DMS53 treated with DMSO at 0.1 percent for 48 hours (cell line): Measurements from ENCODE around the gene DACT2.
"Not testable (repeated sequence)": the region's sequence is repeated elsewhere in the genome, so short reads cannot be mapped to it uniquely, and the experiment has no call there.

Source experiments
- DNase-seq: peaks from one replicate; lab custom pipeline; 2025; ENCODE audit not compliant: unreplicated experiment; lab: John Stamatoyannopoulos, UW

DACT2 gene

GRCh38 chr6:168326294-168327261, 7.0 kb upstream of the DACT2 start:
- DNase-seq = no peak

- DNase-seq = no peak
Measured at GRCh38 chr6:168322966-168323365, 3.4 kb upstream of the DACT2 start.

- DNase-seq = no peak
Measured at GRCh38 chr6:168320634-168321033, 1.1 kb upstream of the DACT2 start.

GRCh38 chr6:168318579-168319278, 848 bp downstream of the DACT2 start:
- no peak for DNase-seq

GRCh38 chr6:168318090-168318489, 1.5 kb downstream of the DACT2 start:
- no peak for DNase-seq

GRCh38 chr6:168315596-168315995, 4.0 kb downstream of the DACT2 start:
- no peak for DNase-seq

- no peak for DNase-seq
Measured at GRCh38 chr6:168314948-168315347, 4.6 kb downstream of the DACT2 start.

GRCh38 chr6:168314021-168314420, 5.6 kb downstream of the DACT2 start:
- DNase-seq = no peak

- no peak for DNase-seq
Measured at GRCh38 chr6:168313431-168314011, 6.1 kb downstream of the DACT2 start.

GRCh38 chr6:168312125-168312507, 7.5 kb downstream of the DACT2 start:
- not testable (repeated sequence) for DNase-seq

- DNase-seq = no peak
Measured at GRCh38 chr6:168311410-168312124, 8.0 kb downstream of the DACT2 start.

- no peak for DNase-seq
Measured at GRCh38 chr6:168310945-168311344, 8.6 kb downstream of the DACT2 start.

GRCh38 chr6:168310403-168310802, 9.2 kb downstream of the DACT2 start:
- no peak for DNase-seq

- no peak for DNase-seq
Measured at GRCh38 chr6:168309997-168310396, 9.6 kb downstream of the DACT2 start.

- DNase-seq = no peak
Measured at GRCh38 chr6:168309183-168309582, 10.4 kb downstream of the DACT2 start.

- DNase-seq = no peak
Measured at GRCh38 chr6:168308390-168309144, 11.0 kb downstream of the DACT2 start.

- DNase-seq = no peak
Measured at GRCh38 chr6:168307695-168308021, 11.9 kb downstream of the DACT2 start.

GRCh38 chr6:168307015-168307694, 12.4 kb downstream of the DACT2 start:
- DNase-seq = no peak

- no peak for DNase-seq
Measured at GRCh38 chr6:168305863-168306262, 13.7 kb downstream of the DACT2 start.
